ENCODE results near the gene NEURL1B.
A peak's percentile ranks its signal among the peaks of the same experiment; 100 is the strongest.

The NEURL1B gene

GRCh38 chr5:172642486-172642885 is 1.4 kb downstream of the NEURL1B start:
- no peak for TF ChIP-seq EGR2 (tag by site-specific recombination; IDR thresholded peaks at IDR 0.05; ENCODE audit: low read depth)
- no peak for TF ChIP-seq ZSCAN23 (tag by site-specific recombination; IDR thresholded peaks at IDR 0.05)
- no peak for TF ChIP-seq ZNF16 (tag by site-specific recombination; IDR thresholded peaks at IDR 0.05; ENCODE audit: low read depth)
- H3K4me1 ChIP-seq (ENCODE audit: control insufficient read depth, insufficient read depth, low read length), result no peaks in the 10 kb centered on the region
- H3K36me3 ChIP-seq (ENCODE audit: control insufficient read depth in 2 of 2, insufficient read depth in 1 of 2, low read length in 2 of 2), result no peaks in the 10 kb centered on the region
- H3K27ac ChIP-seq (ENCODE audit: extremely low read depth, low read depth, low read length), result no peak overlapping the region
- no peaks in the 10 kb centered on the region for H3K9me3 ChIP-seq (ENCODE audit: control insufficient read depth, insufficient read depth, low read depth, low read length)
- POLR2A ChIA-PET, result interaction anchor here (0.6 kb wide), 1 partner anchor 18 kb away, joined by 3 read pairs; no protein-coding TSS in a partner anchor
- H3K4me3 ChIP-seq (ENCODE audit: low read depth, low read length), result no peak overlapping the region
- CTCF ChIA-PET, result interaction anchor here (0.5 to 1.0 kb wide), 3 partner anchors 21 to 54 kb away, joined by 3 read pairs; no protein-coding TSS in a partner anchor

- TF ChIP-seq ZBTB17 (tag by site-specific recombination; IDR thresholded peaks at IDR 0.05), result peak; percentile 88
- TF ChIP-seq TRIM28 (IDR thresholded peaks at IDR 0.05; ENCODE audit: borderline replicate concordance, low read length), result no peak
- no peak for TF ChIP-seq ZNF561 (tag by site-specific recombination; IDR thresholded peaks at IDR 0.05; ENCODE audit: borderline replicate concordance)
- peak; percentile 18; the same call in 1 of the 2 replicates for TF ChIP-seq ZIC2 (tag by site-specific recombination; IDR thresholded peaks at IDR 0.05)
- TF ChIP-seq ZNF311 (tag by site-specific recombination; IDR thresholded peaks at IDR 0.05; ENCODE audit: borderline replicate concordance), result no peak
- TF ChIP-seq MEIS1 (CRISPR knock-in tag; IDR thresholded peaks at IDR 0.05; ENCODE audit: borderline replicate concordance), result no peak
- TF ChIP-seq PRDM10 (tag by site-specific recombination; IDR thresholded peaks at IDR 0.05), result 0 out of 2 replicates have a peak, but pooled peaks have one; percentile 23
- TF ChIP-seq, protein P1, sequence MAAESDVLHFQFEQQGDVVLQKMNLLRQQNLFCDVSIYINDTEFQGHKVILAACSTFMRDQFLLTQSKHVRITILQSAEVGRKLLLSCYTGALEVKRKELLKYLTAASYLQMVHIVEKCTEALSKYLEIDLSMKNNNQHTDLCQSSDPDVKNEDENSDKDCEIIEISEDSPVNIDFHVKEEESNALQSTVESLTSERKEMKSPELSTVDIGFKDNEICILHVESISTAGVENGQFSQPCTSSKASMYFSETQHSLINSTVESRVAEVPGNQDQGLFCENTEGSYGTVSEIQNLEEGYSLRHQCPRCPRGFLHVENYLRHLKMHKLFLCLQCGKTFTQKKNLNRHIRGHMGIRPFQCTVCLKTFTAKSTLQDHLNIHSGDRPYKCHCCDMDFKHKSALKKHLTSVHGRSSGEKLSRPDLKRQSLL (tag by site-specific recombination; IDR thresholded peaks at IDR 0.05), result no peak
- no peak for TF ChIP-seq PBX3 (CRISPR knock-in tag; IDR thresholded peaks at IDR 0.05)
- TF ChIP-seq ZNF510 (tag by site-specific recombination; IDR thresholded peaks at IDR 0.05; ENCODE audit: insufficient replicate concordance), result no peak
- TF ChIP-seq ZNF76 (tag by site-specific recombination; IDR thresholded peaks at IDR 0.05; ENCODE audit: borderline replicate concordance, low read depth), result no peak
- TF ChIP-seq ZNF433 (tag by site-specific recombination; IDR thresholded peaks at IDR 0.05; ENCODE audit: low read depth), result no peak
- TF ChIP-seq ZFP41 (tag by site-specific recombination; IDR thresholded peaks at IDR 0.05; ENCODE audit: borderline replicate concordance), result no peak
- no peak for TF ChIP-seq ZNF610 (tag by site-specific recombination; IDR thresholded peaks at IDR 0.05; ENCODE audit: borderline replicate concordance)
- TF ChIP-seq, protein P2, sequence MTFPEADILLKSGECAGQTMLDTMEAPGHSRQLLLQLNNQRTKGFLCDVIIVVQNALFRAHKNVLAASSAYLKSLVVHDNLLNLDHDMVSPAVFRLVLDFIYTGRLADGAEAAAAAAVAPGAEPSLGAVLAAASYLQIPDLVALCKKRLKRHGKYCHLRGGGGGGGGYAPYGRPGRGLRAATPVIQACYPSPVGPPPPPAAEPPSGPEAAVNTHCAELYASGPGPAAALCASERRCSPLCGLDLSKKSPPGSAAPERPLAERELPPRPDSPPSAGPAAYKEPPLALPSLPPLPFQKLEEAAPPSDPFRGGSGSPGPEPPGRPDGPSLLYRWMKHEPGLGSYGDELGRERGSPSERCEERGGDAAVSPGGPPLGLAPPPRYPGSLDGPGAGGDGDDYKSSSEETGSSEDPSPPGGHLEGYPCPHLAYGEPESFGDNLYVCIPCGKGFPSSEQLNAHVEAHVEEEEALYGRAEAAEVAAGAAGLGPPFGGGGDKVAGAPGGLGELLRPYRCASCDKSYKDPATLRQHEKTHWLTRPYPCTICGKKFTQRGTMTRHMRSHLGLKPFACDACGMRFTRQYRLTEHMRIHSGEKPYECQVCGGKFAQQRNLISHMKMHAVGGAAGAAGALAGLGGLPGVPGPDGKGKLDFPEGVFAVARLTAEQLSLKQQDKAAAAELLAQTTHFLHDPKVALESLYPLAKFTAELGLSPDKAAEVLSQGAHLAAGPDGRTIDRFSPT (tag by site-specific recombination; IDR thresholded peaks at IDR 0.05), result no peak
- Histone ChIP-seq H3K27ac (ENCODE audit: extremely low read depth, low read depth, low read length) (no peak overlapping the region), H3K4me1 (ENCODE audit: control insufficient read depth, insufficient read depth, low read length) (no peaks in the 10 kb centered on the region), H3K9me3 (ENCODE audit: control insufficient read depth, insufficient read depth, low read depth, low read length) (no peaks in the 10 kb centered on the region), H3K4me3 (ENCODE audit: low read depth, low read length) (no peak overlapping the region), H3K36me3 (ENCODE audit: control insufficient read depth in 2 of 2, insufficient read depth in 1 of 2, low read length in 2 of 2) (no peaks in the 10 kb centered on the region)
- POLR2A ChIA-PET, result interaction anchor here (0.6 kb wide), 1 partner anchor 17 kb away, joined by 3 read pairs; no protein-coding TSS in a partner anchor
- CTCF ChIA-PET, result interaction anchor here (0.5 to 2.0 kb wide), 4 partner anchors 20 to 165 kb away, joined by 3 to 5 read pairs (median 4); no protein-coding TSS in a partner anchor
These were observed 2.1 kb downstream of the NEURL1B start for GRCh38 chr5:172642926-172643871.
